ENCODE results near the gene SYNE1. TPM values are rescaled to one million over a fixed set of nuclear protein-coding genes. Genes with fewer than 3 reads are reported as not detected.

SYNE1 gene
- polyA plus RNA-seq, 1 donor, result 28.2 TPM

DNA sequence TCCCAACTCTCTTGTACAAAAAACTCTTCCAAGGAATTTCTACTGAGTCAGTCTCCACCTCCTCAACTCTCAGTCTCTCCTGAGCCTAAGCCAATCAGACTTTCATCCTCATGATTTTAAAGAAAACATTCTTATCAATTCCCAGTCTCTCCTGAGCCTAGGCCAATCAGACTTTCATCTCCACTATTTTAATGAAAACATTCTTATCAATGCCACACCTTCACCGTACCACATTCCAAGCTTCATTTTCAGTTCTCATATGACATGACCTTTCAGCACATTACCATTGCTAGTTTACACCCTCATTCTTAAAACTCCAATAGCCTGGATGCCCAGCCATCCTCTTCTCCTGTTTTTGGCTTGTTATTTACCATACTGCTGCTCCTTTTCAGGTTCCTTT, 42.5 kb downstream of the SYNE1 start:
- Histone ChIP-seq H3K27ac (ENCODE audit: low read length) (no peak overlapping the region), H3K9me3 (ENCODE audit: control insufficient read depth, low read depth, low read length) (no peaks in the 10 kb centered on the region), H3K4me1 (ENCODE audit: control insufficient read depth, insufficient read depth, low read length) (no peaks in the 10 kb centered on the region), H3K36me3 (ENCODE audit: control insufficient read depth, insufficient read depth, low read length) (no peaks in the 10 kb centered on the region), H3K27me3 (ENCODE audit: control insufficient read depth, insufficient read depth, low read length) (no peaks in the 10 kb centered on the region), H3K4me3 (ENCODE audit: low read length) (no peak overlapping the region)
- WGBS (ENCODE audit: insufficient coverage, low lambda C conversion rate), result 50% methylated on average over 1 of the region's 1 CpG
- no peak for DNase-seq

DNA sequence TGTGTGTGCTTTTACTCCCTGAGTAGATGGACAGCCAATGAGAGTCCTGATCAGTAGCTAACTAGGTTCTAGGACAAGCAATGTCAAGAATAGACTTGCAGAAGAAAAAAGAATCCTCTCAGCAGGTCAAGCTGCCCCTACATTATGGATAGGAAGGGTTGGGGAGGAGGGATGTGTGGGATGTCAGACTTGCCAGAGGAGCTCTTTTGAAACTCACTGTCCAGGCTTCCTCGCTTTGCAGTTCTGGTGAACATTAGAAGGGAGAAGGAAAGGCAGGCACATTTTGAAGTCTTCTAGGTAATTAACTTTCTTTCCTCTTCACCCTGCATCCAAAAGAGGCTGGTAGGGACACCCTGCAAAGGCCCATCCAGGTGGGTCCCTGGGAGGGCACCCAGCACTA, 48.7 kb downstream of the SYNE1 start:
- Histone ChIP-seq H3K4me3 (ENCODE audit: low read length) (no peak overlapping the region), H3K27ac (ENCODE audit: low read length) (no peak overlapping the region), H3K27me3 (ENCODE audit: control insufficient read depth, insufficient read depth, low read length) (no peaks in the 10 kb centered on the region), H3K9me3 (ENCODE audit: control insufficient read depth, low read depth, low read length) (no peaks in the 10 kb centered on the region), H3K4me1 (ENCODE audit: control insufficient read depth, insufficient read depth, low read length) (no peaks in the 10 kb centered on the region), H3K36me3 (ENCODE audit: control insufficient read depth, insufficient read depth, low read length) (no peaks in the 10 kb centered on the region)
- WGBS (ENCODE audit: insufficient coverage, low lambda C conversion rate), result no CpG with 5 or more reads among the region's 1 CpG
- DNase-seq, result no peak

DNA sequence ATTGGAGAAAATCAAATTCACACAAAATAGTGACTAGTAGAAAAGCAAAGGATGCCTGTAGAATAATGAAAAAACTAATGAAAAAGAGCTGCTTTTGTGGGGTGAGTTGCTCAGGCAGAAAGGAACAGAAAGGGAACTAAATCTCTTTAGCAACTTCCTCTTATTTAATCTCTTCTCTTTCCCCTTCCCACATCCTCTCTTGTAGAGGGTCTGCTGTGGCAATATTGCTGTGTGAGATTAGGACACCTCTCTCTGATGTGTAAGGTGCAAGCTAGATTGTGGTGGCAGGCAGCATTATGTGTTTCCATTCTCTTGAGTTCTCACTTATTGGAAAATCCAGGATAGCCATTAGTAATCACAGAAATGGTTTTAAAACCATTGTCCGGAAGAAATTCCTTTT, 49.7 kb downstream of the SYNE1 start:
- no peaks in the 10 kb centered on the region for H3K27me3 ChIP-seq (ENCODE audit: control insufficient read depth, insufficient read depth, low read length)
- WGBS (ENCODE audit: insufficient coverage, low lambda C conversion rate), result no CpG with 5 or more reads among the region's 1 CpG

DNA sequence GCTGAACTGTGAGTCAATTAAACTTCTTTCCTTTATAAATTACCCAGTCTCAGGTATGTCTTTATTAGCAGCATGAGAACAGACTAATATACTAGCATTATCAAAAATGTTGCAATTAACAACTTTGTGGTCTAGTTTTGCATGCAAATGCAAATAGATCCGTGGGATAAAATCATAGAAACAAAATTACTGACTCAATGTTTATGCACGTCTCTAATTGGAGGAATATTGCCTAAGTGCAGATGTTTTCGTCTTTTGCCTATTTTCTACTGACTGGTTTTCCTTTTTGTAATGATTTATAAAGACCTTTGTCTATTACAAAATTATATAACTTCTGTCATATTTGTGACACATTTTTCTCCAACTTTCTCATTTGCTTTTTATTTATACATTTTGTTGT, 51.9 kb downstream of the SYNE1 start:
- Histone ChIP-seq H3K36me3 (ENCODE audit: control insufficient read depth, insufficient read depth, low read length) (no peaks in the 10 kb centered on the region), H3K27ac (ENCODE audit: low read length) (no peak overlapping the region), H3K4me3 (ENCODE audit: low read length) (no peak overlapping the region), H3K4me1 (ENCODE audit: control insufficient read depth, insufficient read depth, low read length) (no peaks in the 10 kb centered on the region), H3K27me3 (ENCODE audit: control insufficient read depth, insufficient read depth, low read length) (no peaks in the 10 kb centered on the region), H3K9me3 (ENCODE audit: control insufficient read depth, low read depth, low read length) (no peaks in the 10 kb centered on the region)
- 87% methylated on average over 2 of the region's 3 CpGs for WGBS (ENCODE audit: insufficient coverage, low lambda C conversion rate)
- no peak for DNase-seq

More for the DNA sequence above, 49.7 kb downstream of the SYNE1 start:
- no peaks in the 10 kb centered on the region for H3K36me3 ChIP-seq (ENCODE audit: control insufficient read depth, insufficient read depth, low read length)
- H3K4me3 ChIP-seq (ENCODE audit: low read length), result no peak overlapping the region
- DNase-seq, result no peak
- H3K27ac ChIP-seq (ENCODE audit: low read length), result no peak overlapping the region
- H3K4me1 ChIP-seq (ENCODE audit: control insufficient read depth, insufficient read depth, low read length), result no peaks in the 10 kb centered on the region
- H3K9me3 ChIP-seq (ENCODE audit: control insufficient read depth, low read depth, low read length), result no peaks in the 10 kb centered on the region

DNA sequence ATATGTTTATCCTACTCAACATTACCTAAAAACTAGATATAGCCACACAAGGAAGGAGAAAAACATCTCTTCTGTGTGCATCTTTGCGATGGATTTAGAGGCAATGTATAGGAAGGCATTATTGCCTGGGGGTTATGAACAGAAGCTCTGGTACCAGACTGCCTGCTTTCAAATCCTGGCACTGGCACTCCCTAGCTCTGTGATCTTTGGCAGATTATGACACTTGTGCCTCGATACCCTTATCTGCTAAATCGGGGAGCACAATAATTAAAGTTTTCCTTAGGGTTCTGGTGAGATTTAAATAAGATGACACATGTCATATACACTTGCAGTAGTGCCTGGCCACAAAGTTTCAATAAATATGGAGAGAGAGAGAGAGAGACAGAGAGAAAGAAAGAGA, 53.3 kb downstream of the SYNE1 start:
- Histone ChIP-seq H3K4me1 (ENCODE audit: control insufficient read depth, insufficient read depth, low read length) (no peaks in the 10 kb centered on the region), H3K9me3 (ENCODE audit: control insufficient read depth, low read depth, low read length) (no peaks in the 10 kb centered on the region), H3K36me3 (ENCODE audit: control insufficient read depth, insufficient read depth, low read length) (no peaks in the 10 kb centered on the region), H3K4me3 (ENCODE audit: low read length) (no peak overlapping the region), H3K27ac (ENCODE audit: low read length) (no peak overlapping the region), H3K27me3 (ENCODE audit: control insufficient read depth, insufficient read depth, low read length) (no peaks in the 10 kb centered on the region)
- WGBS (ENCODE audit: insufficient coverage, low lambda C conversion rate), result no CpG with 5 or more reads among the region's 3 CpGs
- no peak for DNase-seq

DNA sequence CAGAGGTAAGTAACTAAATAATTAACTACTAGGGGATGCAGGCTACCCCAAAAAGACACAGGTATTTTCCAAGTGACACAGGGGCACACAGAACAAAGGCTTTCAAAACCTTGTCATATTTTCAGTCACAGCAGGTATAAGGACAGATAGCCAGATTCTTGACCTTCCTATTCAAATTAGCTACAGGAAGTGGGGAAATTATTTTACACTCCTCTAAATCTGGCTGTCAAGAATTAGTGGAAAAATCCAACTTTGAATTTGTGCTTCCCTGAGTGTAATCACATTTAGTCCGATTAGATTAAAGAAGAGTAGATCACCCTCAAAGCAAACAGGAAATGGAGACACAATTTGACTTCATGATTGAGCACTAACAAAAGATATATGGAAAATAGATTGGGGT, 60.6 kb downstream of the SYNE1 start:
- no peaks in the 10 kb centered on the region for H3K9me3 ChIP-seq (ENCODE audit: control insufficient read depth, low read depth, low read length)
- H3K27ac ChIP-seq (ENCODE audit: low read length), result no peak overlapping the region
- no peaks in the 10 kb centered on the region for H3K4me1 ChIP-seq (ENCODE audit: control insufficient read depth, insufficient read depth, low read length)
- WGBS (ENCODE audit: insufficient coverage, low lambda C conversion rate), result no CpG with 5 or more reads among the region's 1 CpG
- H3K36me3 ChIP-seq (ENCODE audit: control insufficient read depth, insufficient read depth, low read length), result no peaks in the 10 kb centered on the region
- no peak overlapping the region for H3K4me3 ChIP-seq (ENCODE audit: low read length)
- H3K27me3 ChIP-seq (ENCODE audit: control insufficient read depth, insufficient read depth, low read length), result no peaks in the 10 kb centered on the region
- DNase-seq, result no peak

DNA sequence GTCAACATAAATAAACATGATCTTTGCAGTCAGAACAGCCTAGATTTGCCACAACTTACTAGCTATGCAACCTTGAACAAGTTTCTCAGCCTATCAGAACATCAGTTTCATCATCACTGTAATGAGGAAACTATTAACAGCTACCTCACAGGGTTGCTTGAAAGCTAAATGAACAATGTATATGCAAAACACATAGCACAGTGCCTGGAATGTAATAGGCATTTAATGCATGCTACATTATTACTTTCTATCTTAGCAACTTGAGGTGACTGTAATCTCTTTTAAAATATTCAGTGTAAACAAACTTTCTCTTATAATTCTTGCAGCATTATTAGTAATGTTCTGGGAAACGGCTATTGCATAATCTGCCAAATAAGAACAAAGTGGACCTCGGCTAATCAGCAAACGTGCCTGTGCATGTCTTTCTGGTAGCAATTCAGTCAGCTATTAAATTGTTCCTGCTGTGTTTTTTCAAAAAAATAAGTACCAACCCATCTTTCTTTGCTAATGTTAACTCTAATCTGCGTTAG, 61.5 kb downstream of the SYNE1 start:
- 60% methylated on average over 2 of the region's 4 CpGs for WGBS (ENCODE audit: insufficient coverage, low lambda C conversion rate)
- H3K27ac ChIP-seq (ENCODE audit: low read length), result no peak overlapping the region
- no peaks in the 10 kb centered on the region for H3K9me3 ChIP-seq (ENCODE audit: control insufficient read depth, low read depth, low read length)
- H3K4me3 ChIP-seq (ENCODE audit: low read length), result no peak overlapping the region
- no peaks in the 10 kb centered on the region for H3K4me1 ChIP-seq (ENCODE audit: control insufficient read depth, insufficient read depth, low read length)
- no peaks in the 10 kb centered on the region for H3K36me3 ChIP-seq (ENCODE audit: control insufficient read depth, insufficient read depth, low read length)
- DNase-seq, result no peak
- no peaks in the 10 kb centered on the region for H3K27me3 ChIP-seq (ENCODE audit: control insufficient read depth, insufficient read depth, low read length)

DNA sequence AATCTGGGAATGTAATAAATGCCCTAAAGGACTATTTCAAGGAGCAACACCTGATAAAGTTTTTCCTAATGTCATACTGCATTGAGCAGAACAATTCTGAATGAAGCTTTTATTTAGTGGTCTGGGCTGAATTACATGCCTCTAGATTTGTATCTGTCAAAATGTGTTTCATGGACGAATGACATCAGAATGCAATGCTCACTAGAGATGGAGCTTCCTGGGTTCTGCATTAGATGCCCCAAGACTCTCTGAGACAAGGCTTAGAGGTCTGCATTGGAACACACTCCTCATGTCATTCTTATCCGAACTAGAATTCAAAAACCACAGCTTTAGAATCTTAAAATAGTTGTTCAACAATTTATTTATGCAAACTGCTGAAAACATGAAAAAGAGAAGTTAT, 62.0 kb downstream of the SYNE1 start:
- Histone ChIP-seq H3K9me3 (ENCODE audit: control insufficient read depth, low read depth, low read length) (no peaks in the 10 kb centered on the region), H3K27me3 (ENCODE audit: control insufficient read depth, insufficient read depth, low read length) (no peaks in the 10 kb centered on the region), H3K4me3 (ENCODE audit: low read length) (no peak overlapping the region), H3K4me1 (ENCODE audit: control insufficient read depth, insufficient read depth, low read length) (no peaks in the 10 kb centered on the region), H3K36me3 (ENCODE audit: control insufficient read depth, insufficient read depth, low read length) (no peaks in the 10 kb centered on the region), H3K27ac (ENCODE audit: low read length) (no peak overlapping the region)
- 86% methylated on average over 1 of the region's 2 CpGs for WGBS (ENCODE audit: insufficient coverage, low lambda C conversion rate)
- no peak for DNase-seq

DNA sequence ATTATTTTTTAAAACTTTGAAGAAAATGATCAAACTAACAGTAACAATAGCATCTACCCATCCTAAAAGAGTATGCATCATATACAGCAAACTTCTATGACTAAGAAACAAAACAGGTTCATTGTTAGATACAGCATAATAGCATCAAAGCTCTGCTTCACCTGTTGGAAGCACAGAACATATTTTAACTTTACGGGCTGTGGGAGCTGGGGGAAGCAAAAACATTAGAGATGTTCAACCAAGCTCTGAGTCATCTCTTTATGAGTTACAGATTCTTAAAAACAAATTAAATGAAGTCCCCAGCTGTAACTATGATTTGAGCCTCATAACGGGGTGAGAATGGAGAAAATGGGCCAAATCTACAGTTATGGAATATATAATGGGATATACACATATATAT, 63.4 kb downstream of the SYNE1 start:
- WGBS (ENCODE audit: insufficient coverage, low lambda C conversion rate), result 100% methylated on average over 1 of the region's 2 CpGs
- Histone ChIP-seq H3K36me3 (ENCODE audit: control insufficient read depth, insufficient read depth, low read length) (no peaks in the 10 kb centered on the region), H3K9me3 (ENCODE audit: control insufficient read depth, low read depth, low read length) (no peaks in the 10 kb centered on the region), H3K4me1 (ENCODE audit: control insufficient read depth, insufficient read depth, low read length) (no peaks in the 10 kb centered on the region), H3K27ac (ENCODE audit: low read length) (no peak overlapping the region), H3K4me3 (ENCODE audit: low read length) (no peak overlapping the region), H3K27me3 (ENCODE audit: control insufficient read depth, insufficient read depth, low read length) (no peaks in the 10 kb centered on the region)
- no peak for DNase-seq

DNA sequence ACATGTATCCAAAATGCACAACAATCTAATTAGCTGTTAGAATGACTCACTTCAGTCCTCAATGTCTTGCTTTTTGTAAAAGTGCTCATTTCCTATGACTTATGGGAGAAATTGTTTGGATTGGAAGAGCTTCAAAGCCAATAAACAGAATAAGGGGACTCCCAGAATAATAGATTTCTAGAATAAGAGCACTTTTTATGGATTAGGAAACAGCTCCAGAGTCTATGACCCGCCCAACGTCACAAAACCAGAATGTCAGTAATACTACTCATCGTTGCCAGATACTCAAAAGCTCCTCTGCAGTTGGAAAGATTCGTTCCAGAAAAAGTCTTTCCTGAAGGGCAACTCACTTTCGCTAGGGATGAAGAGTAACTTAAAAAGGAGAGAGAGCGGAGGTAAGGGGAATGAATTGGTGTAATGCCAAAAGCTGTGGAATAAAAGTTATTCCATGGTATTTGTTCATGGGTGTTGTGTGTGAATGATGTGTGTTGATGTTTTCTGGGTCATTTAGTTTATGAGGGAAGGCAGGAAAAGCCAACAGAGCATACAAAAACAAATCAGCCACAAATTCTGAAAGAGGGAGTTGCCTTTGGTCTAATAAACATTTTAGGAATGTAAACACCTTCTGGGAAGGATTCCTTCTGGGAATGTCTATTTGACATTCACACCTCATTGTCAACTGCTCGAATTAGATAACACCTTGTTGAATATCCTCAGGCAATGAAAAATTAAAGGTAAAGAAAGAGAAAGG, 64.6 kb downstream of the SYNE1 start:
- H3K36me3 ChIP-seq (ENCODE audit: control insufficient read depth, insufficient read depth, low read length), result no peaks in the 10 kb centered on the region
- no peak overlapping the region for H3K27ac ChIP-seq (ENCODE audit: low read length)
- no peaks in the 10 kb centered on the region for H3K4me1 ChIP-seq (ENCODE audit: control insufficient read depth, insufficient read depth, low read length)
- H3K27me3 ChIP-seq (ENCODE audit: control insufficient read depth, insufficient read depth, low read length), result no peaks in the 10 kb centered on the region
- no peak overlapping the region for H3K4me3 ChIP-seq (ENCODE audit: low read length)
- H3K9me3 ChIP-seq (ENCODE audit: control insufficient read depth, low read depth, low read length), result no peaks in the 10 kb centered on the region
- WGBS (ENCODE audit: insufficient coverage, low lambda C conversion rate), result 66% methylated on average over 6 of the region's 7 CpGs
- no peak for DNase-seq

DNA sequence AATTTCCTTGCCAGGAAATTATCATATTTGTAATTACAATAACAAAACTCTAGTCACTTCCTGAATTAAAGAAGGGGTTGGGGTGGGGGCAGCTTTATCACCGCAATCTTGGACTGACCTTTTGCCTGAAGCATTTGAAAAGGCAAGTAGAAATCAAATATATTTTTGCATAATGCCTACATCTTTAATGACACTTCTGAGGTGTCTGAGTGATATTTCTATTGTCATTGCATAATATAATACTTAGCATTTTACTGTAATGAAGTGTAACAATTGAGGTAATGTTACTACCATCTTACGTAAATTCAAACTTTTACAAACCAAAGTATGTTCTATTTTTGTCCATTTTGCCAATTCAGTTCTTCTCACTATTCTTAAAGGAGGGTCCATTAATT, 65.2 kb downstream of the SYNE1 start:
- Histone ChIP-seq H3K36me3 (ENCODE audit: control insufficient read depth, insufficient read depth, low read length) (no peaks in the 10 kb centered on the region), H3K9me3 (ENCODE audit: control insufficient read depth, low read depth, low read length) (no peaks in the 10 kb centered on the region), H3K4me3 (ENCODE audit: low read length) (no peak overlapping the region), H3K27me3 (ENCODE audit: control insufficient read depth, insufficient read depth, low read length) (no peaks in the 10 kb centered on the region), H3K4me1 (ENCODE audit: control insufficient read depth, insufficient read depth, low read length) (no peaks in the 10 kb centered on the region), H3K27ac (ENCODE audit: low read length) (no peak overlapping the region)
- WGBS (ENCODE audit: insufficient coverage, low lambda C conversion rate), result 100% methylated on average over 2 of the region's 2 CpGs
- no peak for DNase-seq
